ENCODE data around the gene PTPRD. TPM values are rescaled to one million over a fixed set of nuclear protein-coding genes. Genes with fewer than 3 reads are reported as not detected.

Gene PTPRD
- total RNA-seq, 1 donor from 2014 or later: 139 TPM

GRCh38 chr9:8903077-8903476 lies 1709.7 kb downstream of the PTPRD start:
- Mint-ChIP-seq H3K4me3 (no peak overlapping the region), H3K27me3 (ENCODE audit: low read depth) (no peaks in the 10 kb centered on the region), H3K9me3 (peaks cover 5% of the 10 kb centered on the region), H3K27ac (ENCODE audit: unreplicated experiment) (no peak overlapping the region), H3K36me3 (ENCODE audit: low read depth) (no peaks in the 10 kb centered on the region), H3K4me1 (no peaks in the 10 kb centered on the region)
- TF ChIP-seq CTCF (conservative IDR thresholded peaks at IDR 0.05): no peak
- DNase-seq (ENCODE audit: low read depth, low spot score): no peak

GRCh38 chr9:8901146-8901545 lies 1711.7 kb downstream of the PTPRD start:
- Mint-ChIP-seq H3K36me3 (ENCODE audit: low read depth) (no peaks in the 10 kb centered on the region), H3K27ac (ENCODE audit: unreplicated experiment) (no peak overlapping the region), H3K27me3 (ENCODE audit: low read depth) (no peaks in the 10 kb centered on the region), H3K9me3 (no peaks in the 10 kb centered on the region), H3K4me1 (no peaks in the 10 kb centered on the region), H3K4me3 (no peak overlapping the region)
- DNase-seq (ENCODE audit: low read depth, low spot score): no peak
- no peak for TF ChIP-seq CTCF (conservative IDR thresholded peaks at IDR 0.05)

- no peak overlapping the region for H3K4me3 Mint-ChIP-seq
Observed at GRCh38 chr9:8899511-8899910, 1713.3 kb downstream of the PTPRD start.

GRCh38 chr9:8895861-8896224 lies 1717.0 kb downstream of the PTPRD start:
- Mint-ChIP-seq H3K9me3 (no peaks in the 10 kb centered on the region), H3K27me3 (ENCODE audit: low read depth) (no peaks in the 10 kb centered on the region), H3K36me3 (ENCODE audit: low read depth) (no peaks in the 10 kb centered on the region), H3K4me3 (no peak overlapping the region), H3K4me1 (peaks cover 19% of the 10 kb centered on the region), H3K27ac (ENCODE audit: unreplicated experiment) (no peak overlapping the region)
- TF ChIP-seq CTCF (conservative IDR thresholded peaks at IDR 0.05): peak; percentile 78
- DNase-seq (ENCODE audit: low read depth, low spot score): no peak

More at GRCh38 chr9:8899511-8899910, 1713.3 kb downstream of the PTPRD start:
- Mint-ChIP-seq H3K36me3 (ENCODE audit: low read depth) (no peaks in the 10 kb centered on the region), H3K4me1 (peaks cover 13% of the 10 kb centered on the region), H3K27me3 (ENCODE audit: low read depth) (no peaks in the 10 kb centered on the region), H3K27ac (ENCODE audit: unreplicated experiment) (no peak overlapping the region), H3K9me3 (no peaks in the 10 kb centered on the region)
- no peak for DNase-seq (ENCODE audit: low read depth, low spot score)
- TF ChIP-seq CTCF (conservative IDR thresholded peaks at IDR 0.05): no peak

- DNase-seq (ENCODE audit: low read depth, low spot score): no peak
- Mint-ChIP-seq H3K4me1 (peaks cover 19% of the 10 kb centered on the region), H3K27me3 (ENCODE audit: low read depth) (no peaks in the 10 kb centered on the region), H3K36me3 (ENCODE audit: low read depth) (no peaks in the 10 kb centered on the region), H3K27ac (ENCODE audit: unreplicated experiment) (no peak overlapping the region), H3K9me3 (no peaks in the 10 kb centered on the region), H3K4me3 (no peak overlapping the region)
- no peak for TF ChIP-seq CTCF (conservative IDR thresholded peaks at IDR 0.05)
Observed at GRCh38 chr9:8895106-8895860, 1717.5 kb downstream of the PTPRD start.

All from neural crest cell (in vitro differentiated cells).